ENCODE results near the gene PTS.

PTS gene

DNA sequence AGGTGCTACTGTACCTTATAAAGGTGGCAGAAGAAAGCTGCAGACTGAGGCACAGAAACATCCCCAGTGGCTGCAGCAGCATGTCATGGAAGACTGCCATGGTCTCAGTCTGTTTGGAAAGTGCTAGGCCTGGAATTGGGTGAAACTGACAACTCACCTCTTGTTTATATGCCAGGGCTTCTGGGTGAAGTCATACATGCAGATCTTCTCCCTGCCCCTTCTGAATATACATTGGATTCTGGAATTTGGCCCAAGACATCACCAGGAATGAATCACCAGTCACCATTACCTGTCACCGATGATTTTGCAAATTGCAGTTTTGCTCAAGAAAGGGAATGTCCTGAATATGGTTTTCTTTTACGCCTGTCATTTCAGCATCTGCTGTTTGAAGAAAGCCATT is 34.3 kb downstream of the PTS start, which contains the start of gene PLET1:
Gene PLET1, minus strand, starts transcription at position 371 of the 400 bp plus-strand sequence. Its CDS starts 271 bp downstream, at position 100.
- FAIRE-seq (no peak), DNase-seq (ENCODE audit: low spot score) (no peak)

DNA sequence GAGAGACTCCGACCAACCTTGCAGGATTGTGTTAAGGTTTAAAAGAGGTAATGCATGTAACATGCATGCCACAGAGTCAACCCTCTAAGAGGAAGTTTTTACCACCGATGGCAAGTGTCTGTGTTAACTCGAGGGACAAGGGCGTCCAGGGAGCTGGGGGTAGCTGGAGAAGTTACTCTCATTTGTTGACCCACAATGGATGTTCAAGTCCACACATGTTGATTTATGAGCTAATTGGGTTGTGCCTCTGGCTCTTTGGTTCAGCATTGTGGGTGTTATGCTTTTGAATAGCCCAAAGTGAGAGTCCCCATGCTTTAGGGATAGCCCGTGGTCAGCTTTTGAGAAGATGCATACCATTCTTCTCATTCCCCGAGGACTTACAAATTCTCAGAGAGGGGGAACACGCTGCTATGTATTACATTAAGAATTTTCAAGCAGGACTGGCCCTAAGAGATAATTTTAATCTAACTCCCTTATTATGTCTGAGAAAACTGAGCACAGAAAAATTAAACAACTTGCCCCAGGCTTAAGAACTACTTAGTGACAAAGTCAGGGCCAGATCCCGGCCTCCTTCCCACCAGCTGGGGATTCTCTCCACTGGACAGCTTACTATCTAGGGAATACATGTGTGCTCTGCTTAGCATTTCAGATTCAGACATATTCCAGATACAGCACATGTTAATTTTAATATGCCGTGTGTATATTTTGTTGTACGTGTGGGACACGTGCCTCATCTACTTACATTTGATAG is 39.6 kb downstream of the PTS start:
- no peak for FAIRE-seq
- no peak for DNase-seq (ENCODE audit: low spot score)

DNA sequence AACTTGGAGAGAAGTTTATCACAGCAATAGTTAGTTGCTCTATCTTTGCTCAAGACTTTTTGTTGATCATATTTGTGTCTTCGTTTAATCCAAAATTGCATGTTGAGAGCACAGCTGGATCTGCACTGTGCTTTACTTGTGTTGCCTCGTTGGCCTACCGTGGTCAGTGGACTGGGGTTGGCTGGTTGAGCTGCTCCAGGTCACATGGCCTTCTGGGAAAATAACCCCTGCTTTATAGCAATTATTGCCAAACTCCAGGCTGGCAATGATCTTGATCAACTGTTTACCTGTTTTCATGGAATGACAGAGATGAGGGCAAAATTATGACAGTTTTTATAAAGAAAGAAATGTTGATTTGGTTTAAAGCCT is 40.2 kb downstream of the PTS start:
- DNase-seq (ENCODE audit: low spot score) (no peak), FAIRE-seq (no peak)

DNA sequence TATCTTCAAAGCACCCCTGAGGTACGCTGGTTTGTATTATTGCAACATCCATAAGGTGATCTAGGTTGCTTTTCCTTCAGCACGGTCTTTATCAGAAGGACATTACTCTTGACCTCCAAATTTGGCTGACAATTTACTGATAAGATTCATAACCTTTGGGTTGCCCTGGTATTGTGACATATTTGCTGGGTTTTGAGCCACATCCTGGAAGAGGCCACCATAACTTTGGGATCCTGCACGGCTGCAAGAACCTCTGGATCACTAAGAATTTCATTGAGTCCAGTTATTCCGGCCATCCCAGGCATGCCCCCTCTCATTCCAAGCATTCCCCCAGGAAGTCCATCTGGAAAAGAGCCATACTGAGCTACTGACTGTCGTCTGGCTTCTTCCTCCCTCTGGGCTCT is 41.0 kb downstream of the PTS start:
- no peak for FAIRE-seq

DNA sequence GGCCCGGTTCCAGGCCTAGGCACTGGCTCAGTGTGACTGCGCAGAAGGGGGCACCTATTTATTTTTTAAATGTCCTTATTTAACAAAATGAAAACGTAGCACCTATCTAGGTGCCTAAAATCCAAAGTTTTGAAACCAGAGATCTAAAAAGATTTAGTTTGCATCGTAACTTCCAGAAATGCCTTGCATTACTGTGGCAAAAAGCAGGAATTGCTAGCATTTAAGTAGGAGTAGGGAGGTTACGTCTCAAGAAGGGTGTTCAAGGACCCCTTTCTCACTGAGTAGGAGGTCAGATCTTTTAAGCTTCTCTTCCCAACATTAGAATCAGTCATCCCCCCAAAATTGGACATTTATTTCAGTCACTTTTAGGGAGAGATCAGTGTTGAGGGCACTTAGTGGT is 42.2 kb downstream of the PTS start:
- FAIRE-seq (no peak), DNase-seq (ENCODE audit: low spot score) (no peak)

More for the DNA sequence above, 41.0 kb downstream of the PTS start:
- DNase-seq (ENCODE audit: low spot score) = no peak

DNA sequence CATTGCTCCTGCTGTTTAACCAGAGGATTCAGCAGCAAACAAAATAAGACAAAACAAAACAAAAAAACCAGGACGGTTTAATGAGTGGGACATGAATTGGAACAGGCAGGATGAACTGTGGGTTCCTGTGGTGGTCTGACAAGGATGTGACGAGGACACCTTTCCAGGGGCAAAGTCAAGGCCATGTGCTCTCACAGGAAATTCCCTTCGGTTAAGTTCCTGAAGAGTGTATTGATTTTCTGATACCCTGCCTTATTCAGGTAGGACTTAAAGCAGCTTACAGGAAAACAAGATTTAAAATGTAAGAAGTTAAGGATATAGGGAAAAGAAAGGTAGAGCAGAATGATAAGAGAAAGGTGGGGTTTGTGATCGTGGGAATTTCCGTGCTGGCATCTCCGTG is 42.9 kb downstream of the PTS start:
- no peak for DNase-seq (ENCODE audit: low spot score)
- no peak for FAIRE-seq

DNA sequence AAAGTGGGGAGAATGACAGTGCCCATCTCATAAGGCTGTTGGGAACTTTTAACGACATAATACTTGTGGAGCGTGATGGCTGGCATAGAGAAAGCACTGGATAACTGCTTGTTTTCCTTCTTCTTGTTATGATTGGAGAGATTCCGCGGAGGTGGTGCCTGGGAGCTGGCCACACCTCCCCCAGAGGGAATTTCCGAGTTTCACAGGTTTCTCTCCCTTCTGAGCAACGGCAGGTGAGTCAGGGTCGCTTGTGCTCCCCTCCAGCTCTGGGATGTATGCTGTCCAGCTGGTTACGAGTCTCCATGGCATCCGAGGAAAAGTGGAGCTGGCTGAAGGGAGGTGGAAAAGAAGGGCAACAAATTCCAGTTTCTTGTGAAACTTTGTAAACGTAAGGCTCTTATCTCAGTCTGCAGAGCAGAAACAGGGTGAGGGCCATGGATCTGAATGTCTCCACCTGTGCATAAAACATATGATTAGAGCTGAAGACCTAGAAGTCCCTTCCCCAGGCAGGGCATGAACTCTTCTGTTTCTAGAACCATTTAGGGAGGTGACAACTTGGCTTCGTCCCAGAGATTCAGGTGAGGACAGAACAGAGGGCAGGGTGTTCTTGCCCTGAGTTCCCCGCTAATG is 44.4 kb downstream of the PTS start:
- DNase-seq (ENCODE audit: low spot score) (no peak), FAIRE-seq (no peak)

DNA sequence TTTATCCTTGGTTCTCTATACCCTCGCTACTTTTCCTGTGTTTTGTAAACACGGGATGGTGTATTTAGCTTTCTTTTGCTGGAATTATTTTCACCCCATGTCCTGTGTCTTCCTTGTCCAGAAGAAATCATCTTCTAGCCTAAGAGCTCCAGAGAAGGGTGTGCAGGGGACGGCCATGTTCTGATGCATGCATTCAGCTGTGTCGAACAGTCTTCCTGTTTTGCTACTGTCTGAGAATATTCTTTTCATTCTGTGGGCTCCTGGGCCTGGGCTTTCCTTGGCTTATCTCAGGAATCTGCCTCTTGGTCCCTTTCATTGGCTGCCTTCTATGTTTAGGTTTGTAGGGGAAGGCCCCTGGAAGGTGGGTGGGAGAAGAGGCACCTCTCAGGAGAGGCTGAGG is 45.0 kb downstream of the PTS start:
- DNase-seq (ENCODE audit: low spot score) = no peak
- no peak for FAIRE-seq

DNA sequence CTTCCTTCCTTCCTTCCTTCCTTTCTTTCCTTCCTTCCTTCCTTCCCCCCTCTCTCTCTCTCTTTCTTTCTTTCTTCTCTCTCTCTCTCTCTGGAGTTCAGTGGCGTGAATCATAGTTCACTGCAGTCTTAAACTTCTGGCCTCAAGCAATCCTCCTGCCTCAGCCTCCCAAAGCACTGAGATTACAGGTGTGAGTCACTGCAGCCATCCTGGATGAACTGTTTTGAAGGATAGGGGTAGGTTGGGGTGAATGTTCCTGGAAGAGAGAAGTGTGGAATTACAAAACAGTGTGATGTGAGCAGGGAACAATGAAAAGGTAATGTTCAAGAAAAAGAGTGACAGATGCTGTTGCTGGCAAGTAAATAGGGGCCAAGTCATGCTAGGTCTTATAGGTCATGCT is 46.8 kb downstream of the PTS start:
- FAIRE-seq (no peak), DNase-seq (ENCODE audit: low spot score) (no peak)

DNA sequence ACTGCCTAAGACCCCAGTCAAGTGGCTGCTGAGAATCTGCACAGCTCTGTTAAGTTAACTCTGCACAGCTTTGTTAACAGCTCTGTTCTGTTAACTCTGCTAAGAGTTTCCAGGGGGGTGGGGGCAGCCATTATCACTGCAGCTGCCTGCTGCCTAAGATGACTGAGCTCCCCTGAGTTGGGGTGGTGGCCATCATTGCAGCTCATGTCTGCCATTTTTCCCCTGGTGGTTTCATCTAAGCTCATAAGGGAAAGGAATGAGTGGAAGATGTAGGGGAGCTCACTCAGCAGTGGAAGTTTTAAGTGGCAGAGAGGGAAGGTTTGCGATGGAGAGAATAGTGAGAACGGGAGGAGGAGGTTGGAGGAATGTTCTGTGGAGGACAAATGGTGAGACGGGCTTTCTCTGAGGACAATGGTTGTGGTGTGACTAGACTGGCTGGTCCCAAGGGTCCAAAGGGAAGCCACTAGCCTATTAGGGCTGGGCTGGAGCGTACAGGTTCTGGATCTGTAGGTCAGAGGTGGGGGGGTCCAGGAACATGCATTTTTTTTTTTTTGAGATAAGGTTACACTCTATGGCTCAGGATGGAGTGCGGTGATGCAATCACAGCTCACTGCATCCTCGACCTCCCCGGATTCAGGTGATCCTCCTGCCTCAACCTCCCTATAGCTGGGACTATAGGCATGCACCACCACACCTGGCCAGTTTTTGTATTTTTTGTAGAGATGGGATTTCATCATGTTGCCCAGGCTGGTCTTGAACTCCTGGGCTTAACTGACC is 48.0 kb downstream of the PTS start:
- FAIRE-seq (no peak), DNase-seq (ENCODE audit: low spot score) (no peak)

DNA sequence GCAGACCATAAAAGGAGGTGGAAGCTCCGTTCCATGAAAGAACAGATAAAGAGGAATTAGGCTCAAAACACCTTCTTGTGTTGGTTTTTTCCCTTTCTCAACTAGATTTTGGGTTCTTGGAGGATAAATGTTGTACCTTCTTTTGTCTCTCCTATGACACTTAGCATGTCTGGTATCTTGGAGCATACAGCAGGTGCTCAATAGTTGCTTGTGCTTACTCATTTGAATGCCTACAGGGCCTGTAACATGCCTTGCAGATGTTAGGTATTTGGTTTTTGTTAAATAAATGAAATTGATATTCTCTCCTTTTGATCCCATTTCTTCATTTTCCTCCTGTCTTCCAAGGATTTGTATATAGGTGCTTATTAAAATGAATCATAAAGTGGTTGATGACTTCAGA is 50.8 kb downstream of the PTS start:
- no peak for DNase-seq (ENCODE audit: low spot score)
- no peak for FAIRE-seq

DNA sequence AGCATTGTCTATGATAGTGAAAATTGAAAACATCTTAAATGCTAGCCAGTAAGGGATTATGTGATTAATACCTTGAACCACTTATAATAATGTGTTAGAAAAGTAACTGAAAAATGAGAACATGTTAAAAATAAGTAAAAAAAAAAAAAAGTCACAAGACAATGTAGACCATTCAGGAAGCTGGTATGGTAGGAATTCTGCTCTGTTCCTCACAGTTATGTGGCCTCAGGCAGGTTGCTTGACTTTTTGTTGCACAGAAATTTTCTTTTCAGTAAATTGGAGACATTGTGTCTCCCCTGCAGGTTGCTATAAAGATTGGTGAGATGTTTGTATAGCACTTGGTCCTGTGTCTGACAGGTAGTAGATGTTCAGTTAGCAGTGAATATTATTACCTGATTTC is 51.7 kb downstream of the PTS start:
- DNase-seq (ENCODE audit: low spot score) (no peak), FAIRE-seq (no peak)

DNA sequence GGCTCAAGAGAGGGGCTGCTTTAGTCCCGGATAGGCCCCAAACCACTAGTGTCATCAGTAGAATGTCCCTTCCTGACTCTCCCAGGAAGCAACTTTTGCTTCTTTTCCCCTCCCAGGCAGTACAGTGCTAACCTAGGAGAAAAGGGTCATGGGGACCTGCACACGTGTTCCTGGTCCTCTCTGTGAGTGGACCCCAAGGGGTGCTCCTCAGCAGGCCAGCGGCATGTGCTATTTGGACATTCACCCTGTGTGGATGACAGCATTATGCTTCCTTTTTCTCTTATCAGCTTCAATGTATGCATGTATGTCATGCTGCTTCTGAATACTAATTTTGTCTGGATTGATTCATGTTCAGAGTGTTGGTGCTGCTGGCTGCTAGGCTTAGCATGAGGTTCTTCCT is 52.6 kb downstream of the PTS start:
- no peak for FAIRE-seq
- no peak for DNase-seq (ENCODE audit: low spot score)

DNA sequence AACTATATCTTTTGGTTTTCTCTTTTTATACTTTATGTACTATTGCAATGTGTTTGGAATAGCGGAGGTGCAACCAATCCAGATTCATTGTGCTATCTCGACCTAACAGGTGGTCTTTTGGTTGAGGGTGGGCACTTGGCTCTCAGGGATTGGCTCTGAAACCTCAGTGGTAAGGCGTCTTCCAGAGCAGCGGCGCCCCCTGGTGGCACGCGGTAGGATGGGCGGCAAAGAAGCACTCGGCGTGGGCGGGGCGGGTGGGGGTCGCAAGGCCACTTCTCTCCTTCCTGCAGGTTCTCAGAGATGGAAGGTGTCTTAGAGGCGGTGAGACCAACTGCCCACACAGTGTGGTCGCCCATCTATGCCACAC is 53.7 kb downstream of the PTS start:
- FAIRE-seq = no peak
- DNase-seq (ENCODE audit: low spot score) = no peak

DNA sequence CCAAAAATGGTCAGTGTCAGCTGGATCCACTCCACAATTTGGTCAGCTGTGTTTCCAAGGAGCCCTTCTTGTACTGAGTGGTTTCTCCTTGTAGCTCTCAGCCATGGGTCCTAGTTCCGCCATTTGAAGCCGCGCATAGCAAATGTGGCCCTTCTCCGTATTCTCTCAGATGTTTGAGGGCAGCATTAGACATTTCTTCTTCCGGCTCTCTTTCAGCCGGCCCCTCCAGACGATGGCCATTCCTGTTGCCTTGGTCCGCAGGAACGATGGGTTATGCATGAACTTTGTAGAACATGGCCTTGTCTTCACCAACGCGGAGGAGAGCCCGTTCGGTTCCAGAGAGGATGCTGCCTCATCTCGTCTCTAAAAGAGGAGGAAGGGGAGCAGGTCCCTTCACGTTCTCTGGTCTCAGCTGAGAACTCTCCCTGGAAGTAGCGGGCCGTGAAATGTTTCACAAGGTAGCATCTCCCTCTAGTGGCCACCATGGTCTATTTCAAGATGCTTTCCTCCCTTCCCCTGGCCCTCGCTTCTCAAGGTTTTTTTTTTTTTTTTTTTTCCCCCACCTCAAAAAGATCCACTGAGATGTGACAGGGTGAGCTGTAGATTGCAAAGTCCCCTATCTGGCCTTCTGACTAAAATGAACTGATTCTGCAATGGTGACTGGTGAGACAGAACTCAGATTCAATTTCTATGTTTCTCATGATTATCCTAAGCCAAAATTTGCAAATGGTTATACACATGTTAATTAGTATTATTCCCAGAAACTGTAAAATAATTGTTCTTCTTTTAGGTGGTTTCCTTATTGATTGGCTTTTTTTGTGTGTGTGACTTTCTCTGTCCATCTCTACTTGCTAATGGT is 54.3 kb downstream of the PTS start:
- FAIRE-seq (no peak), DNase-seq (ENCODE audit: low spot score) (peak; percentile 41)

DNA sequence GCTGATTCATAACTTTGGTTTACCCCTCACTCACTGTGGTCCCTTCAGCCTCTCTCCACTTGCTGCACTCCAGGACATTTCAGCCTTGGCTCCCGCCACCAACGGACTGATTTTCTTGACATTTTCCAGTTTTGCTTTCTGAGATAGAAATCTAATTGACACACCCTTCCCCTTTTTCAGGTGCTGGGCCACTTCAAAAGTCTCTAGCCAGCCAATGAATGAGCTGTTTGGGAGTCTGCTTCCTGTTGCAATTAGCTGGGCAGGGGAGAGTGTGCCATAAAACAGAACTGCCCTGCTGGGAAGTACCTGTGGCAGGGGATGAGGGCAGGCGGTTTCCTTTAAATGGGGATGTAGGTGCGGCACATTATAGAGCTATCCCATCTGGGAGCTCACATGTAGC is 55.5 kb downstream of the PTS start:
- no peak for FAIRE-seq
- DNase-seq (ENCODE audit: low spot score) = no peak

Data from RCC 7860 (cell line).